ENCODE measurements around the gene FUOM.
A peak's percentile ranks its signal among the peaks of the same experiment; 100 is the strongest.

The FUOM gene, protein sequence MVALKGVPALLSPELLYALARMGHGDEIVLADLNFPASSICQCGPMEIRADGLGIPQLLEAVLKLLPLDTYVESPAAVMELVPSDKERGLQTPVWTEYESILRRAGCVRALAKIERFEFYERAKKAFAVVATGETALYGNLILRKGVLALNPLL
- 4.5 reads per million, percentile 18 among the genes with 10 or more reads in this experiment for total RNA-seq

DNA sequence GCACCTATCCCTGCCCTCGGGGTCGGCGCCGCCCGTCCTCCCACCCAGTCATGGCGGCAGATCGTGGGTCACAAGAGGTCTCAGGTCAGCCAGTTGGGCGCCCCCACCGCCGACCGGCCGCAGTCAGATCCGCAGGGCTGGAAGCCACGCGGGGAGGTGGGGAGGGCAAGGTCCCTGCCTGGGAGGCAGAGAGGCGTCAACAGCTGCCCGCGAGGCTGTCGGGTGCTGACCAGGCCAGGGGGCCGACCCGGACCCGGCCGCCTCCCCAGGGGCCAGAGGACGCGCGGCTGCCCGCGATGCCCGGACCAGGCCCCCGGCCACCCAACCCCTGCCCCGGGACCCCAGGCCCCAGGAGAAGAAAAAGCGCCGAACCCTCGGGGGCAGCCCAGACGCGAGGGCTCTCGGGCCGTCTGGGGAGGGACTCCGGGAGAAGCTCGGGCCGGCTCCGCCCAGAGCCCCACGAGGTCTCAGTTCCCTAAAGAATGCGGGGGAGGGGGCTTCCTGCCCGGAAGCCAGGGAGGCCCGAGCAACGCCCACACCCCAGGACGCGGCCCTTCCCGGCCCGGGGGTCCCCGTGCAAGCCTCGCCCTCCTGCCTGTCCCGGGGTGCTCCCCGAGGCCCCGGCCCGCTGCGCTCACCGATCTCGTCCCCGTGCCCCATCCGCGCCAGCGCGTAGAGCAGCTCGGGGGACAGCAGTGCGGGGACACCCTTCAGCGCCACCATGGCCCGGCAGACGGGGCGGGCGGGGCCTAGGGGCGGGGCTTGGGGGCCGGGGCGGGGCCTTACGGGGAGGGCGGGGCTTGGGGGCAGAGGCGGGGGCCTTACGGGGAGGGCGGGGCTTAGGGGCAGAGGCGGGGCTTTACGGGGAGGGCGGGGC is at the start of gene FUOM:
TSS of gene FUOM (minus strand) at position 735 of the 877 bp plus-strand sequence. CDS start at position 723, 12 bp downstream.
- peak; percentile 59 for DNase-seq

DNA sequence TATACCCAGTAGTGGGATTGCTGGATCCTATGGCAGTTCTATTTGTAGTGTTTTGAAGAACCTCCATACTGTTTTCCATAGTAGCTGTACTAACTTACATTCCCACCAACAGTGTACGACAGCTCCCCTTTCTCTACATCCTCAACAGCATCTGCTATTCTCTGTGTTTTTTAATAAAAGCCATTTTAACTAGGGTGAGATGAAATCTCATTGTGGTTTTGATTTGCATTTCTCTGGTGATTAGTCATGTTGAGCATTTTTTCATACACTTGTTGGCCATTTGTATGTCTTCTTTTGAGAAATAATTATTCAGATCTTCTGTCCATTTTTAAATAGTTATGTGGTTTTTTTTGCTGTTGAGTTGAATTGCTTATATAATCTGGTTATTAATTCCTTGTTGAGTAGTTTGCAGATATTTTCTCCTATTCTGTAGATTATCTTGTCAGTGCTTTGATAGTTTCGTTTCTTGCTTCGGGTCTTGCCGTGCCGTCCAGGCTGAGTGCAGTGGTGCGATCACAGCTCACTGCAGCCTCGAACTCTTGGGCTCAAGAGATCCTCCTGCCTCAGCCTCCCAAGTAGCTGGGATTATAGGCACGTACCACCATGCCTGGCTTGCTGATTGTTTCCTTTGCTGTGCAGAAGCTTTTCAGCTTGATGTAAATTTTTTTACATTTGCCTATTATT is 48.2 kb upstream of the FUOM start:
- DNase-seq: no peak

DNA sequence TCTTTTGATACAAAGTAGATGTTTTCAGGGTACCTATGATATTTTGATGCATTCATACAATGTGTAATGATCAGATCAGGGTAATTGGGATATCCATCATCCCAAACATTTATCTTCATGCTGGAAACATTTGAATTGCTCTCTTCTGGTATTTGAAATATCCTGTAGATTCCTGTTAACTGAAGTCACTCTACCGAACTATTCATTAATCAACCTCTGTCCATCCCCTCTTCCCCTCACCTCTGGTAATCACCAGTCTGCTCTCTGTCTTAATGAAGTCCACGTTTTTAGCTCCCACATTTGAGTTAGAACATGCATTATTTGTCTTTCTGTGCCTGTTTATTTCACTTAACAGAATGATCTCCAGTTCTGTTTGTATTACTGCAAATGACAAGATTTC is 47.5 kb upstream of the FUOM start:
- no peak for DNase-seq

DNA sequence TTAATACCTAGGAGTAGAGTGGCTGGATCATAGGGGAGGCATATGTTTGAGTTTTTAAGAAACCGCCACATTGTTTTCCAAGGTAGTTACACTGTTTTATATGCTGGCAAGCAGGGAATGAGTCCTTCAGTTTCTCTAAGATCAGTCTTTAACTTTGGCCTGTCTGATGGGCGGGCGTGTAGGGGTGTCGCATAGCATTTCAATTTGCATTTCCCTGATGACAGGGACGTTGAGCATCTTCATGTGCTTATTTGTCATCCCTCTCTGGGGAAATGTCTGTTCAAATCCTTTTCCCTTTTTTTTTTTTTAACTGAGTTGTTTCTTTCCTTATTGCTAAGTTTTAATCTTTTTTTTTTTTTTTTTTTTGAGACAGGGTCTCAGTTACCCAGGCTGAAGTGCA is 46.0 kb upstream of the FUOM start:
- no peak for DNase-seq

DNA sequence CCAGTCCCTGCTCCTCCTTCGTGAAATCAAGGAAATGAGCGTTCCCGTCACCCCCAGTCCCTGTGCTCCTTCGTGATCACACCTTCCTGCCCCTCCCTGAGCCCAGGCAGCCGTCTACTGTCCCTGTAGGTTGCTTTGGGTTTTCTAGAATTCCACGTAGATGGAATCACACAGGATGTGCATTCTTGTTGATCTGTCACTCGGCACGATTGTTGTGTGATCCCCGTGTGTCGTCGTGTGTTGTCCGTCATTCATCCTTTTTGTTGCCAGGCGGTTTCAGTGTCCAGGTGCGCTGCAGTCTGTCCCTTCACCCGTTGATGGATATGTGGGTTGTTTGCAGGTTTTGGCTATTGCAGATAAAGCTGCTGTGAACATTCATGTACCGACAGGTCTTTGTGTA is 45.5 kb upstream of the FUOM start:
- no peak for DNase-seq

DNA sequence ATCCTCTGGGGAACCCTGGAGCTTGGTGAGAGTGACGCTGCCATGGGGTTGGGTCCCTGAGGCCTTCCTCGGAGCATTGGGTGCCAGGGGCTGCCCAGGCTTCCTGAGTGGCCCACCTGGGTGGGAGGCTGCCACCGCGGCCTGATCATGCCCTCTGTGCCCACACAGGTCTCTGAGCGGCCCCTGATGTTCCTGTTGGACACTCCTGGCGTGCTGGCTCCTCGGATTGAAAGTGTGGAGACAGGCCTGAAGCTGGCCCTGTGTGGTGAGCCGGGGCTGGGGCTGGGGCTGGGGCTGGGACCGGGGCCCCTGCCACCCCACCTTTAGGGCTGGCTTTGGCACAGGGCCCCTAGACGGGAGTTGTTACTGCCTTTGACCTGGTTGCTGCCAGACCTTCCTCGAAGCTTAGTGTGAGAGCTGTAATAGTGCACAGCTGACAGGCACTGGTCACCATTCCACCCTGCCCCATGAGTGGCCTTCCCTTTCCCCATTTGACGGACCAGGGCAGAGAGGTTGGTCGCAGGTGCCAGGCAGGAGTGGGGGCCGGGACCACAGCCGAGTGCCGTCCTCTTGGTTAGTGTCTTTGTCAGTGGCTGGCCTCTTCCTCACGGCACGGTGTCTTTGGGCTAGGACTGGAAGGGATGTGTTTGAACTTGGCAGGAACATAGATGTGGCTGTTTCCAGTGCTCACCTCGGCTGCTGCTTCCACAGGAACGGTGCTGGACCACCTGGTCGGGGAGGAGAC is 44.3 kb upstream of the FUOM start:
- DNase-seq: no peak

DNA sequence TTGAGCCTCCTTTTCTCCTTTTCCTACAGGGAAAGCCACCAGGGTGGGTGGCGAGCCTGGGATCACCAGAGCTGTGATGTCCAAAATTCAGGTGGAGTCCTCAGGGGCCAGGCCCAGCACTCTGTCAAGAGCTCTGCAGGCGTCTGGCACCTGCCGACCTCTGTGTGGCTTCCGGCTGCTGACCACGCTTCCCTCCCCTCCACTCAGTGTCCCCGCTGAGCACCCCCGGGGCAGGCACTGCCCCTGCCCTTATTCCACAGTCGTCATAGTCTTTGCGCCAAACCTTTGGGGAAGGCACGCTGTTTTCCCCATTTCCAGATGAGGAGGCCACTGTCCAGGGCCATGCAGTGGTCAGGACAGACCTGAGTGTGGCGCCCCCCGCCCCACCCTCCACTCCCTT is 43.7 kb upstream of the FUOM start:
- no peak for DNase-seq

DNA sequence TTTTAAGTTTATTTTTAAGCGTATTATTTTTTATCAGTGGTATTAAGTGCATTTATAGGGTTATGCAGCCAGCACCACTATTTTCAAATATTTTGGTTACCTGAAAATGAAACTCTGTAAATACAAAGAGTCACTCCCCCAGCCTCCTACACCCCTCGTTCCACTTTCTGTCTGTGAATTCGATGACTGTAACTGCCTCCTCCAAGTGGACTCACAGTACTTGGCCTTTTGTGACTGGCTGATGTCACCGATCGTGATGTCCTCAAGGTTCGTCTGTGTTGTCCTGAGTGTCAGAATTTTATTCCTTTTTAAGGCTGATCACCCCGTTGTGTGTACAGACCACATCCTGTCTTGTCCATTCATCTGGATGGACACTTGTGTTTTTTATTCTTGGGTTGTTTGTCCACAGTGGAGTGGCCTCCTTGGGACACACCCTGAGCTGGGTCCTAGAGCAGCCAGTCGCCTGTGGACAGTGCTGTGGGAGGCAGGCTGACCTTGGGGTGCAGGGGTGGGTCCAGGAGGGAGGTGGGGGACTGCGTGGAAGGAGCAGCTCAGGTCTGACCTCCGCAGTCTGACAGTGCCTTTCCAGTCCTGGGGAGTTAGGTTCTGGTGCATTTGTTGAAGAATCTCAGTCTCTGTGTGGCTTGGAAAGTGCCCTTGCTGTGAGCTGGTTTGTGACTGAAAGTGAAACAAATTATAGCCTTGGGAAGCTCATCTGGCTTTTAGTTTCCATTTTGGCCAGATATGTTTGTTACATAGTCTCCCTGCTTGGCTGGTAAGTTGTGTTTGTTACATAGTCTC is 43.0 kb upstream of the FUOM start:
- DNase-seq: no peak

DNA sequence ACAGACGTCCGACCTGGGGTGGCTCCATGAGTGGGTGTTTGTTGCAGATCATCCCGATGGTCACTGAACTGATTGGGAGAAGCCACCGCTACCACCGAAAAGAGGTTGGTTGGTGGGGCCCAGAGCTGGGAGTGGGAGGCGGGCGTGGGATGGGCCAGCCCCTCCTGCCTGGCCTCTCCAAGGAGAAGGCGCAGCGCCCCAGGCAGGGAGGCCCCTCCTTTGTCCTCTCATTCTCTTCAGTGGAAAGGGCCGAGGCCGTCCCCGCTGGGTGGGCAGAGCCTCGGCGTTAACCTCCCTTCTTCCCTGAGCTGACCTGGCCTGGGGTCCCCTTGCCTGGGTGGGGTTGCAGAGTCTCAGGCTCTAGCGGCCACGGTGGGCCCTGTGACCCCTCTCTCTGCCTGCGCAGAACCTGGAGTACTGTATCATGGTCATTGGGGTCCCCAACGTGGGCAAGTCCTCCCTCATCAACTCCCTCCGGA is 41.3 kb upstream of the FUOM start:
- no peak for DNase-seq

DNA sequence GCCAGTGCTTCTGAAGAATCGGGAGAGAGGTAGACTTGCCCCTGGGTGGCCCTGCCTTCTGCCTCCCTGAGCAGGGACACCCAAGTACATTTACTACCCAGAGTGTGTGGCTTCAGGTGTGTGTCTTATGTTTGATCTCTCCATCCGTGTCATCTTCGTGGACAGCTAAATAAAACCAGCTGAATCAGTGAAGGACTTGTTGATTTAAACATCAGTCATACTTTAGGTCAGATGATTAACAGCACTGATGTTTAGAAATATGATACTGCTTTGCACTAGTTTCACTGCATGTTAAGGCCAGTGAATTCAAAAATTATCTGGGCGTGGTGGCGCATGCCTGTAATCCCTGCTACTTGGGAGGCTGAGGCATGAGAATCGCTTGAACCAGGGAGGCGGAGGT is 40.1 kb upstream of the FUOM start:
- DNase-seq: no peak

DNA sequence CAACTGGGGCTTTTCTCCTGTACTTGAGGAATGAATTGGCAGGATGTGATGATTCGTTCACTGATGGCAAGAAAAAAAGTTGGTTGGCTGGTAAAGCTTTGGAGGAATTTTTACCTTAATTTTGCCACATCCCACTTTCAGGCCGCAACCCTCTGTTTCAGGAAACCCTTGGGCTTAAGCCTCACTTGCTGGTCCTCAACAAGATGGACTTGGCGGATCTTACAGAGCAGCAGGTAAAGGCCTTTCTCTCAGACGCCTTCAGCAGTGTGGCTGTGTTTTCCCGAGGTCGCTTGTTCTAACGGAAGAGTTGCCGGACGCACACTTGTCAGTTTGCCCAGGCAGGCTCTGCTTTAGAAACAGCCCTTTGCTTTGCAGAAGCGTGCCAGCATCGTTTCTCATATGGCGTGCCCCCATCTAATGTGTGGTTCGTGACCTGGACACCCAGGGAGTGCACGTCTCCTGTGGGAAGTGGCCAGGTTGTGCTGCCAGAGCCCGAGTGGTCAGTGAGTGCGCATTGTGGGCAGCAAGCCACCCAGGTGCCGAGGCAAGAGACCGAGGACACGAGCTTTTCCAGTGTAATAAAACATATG is 38.3 kb upstream of the FUOM start:
- DNase-seq: no peak

DNA sequence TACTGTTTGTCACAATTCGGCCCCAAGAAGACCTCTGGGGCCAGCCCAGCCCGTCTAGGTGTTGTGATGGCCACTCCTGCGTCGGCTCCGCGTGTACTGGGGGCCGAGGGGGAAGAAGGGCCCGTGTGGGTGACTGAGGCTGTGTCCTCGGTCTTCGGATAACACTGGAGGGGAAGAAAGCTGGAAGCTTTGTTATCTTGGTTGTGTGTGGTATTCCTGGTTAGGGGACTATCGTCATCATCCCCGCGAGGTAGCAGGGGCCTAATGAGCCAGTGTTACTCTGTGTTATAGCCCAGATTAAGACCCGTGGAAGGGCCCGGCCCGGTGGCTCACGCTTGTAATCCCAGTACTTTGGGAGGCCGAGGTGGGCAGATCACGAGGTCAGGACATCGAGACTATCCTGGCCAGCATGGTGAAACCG is 37.0 kb upstream of the FUOM start:
- no peak for DNase-seq

DNA sequence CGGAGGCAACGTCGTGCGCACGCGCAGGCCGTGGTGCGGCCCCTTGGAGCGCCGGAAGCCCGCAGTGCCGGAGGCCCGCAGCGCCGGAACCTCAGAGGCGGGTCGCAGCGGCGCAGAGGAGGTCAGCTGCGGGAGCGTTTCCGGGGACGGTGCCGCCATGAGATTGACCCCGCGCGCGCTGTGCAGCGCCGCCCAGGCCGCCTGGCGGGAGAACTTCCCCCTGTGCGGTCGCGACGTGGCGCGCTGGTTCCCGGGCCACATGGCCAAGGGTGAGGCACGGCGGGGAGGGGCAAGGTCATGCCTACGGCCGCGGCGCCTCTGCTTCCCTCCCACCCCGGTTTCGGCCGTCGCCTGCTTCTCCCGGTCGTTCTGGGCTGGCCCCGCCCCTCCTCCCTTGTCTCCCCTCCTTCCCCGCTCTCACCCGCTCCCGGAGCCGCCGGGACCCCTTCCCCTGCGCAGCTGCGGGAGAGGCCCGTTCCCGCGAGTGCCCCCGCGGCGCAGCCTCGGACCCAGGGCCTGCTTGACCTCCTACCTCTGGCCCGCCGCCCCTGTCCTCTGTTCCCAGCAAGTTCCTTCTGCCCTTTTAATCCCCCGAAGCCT is 36.3 kb upstream of the FUOM start, which contains the start of gene MTG1:
TSS of gene MTG1 (plus strand) at position 94 of the 600 bp plus-strand sequence. CDS start at position 158, 64 bp downstream.
- DNase-seq: peak; percentile 90

DNA sequence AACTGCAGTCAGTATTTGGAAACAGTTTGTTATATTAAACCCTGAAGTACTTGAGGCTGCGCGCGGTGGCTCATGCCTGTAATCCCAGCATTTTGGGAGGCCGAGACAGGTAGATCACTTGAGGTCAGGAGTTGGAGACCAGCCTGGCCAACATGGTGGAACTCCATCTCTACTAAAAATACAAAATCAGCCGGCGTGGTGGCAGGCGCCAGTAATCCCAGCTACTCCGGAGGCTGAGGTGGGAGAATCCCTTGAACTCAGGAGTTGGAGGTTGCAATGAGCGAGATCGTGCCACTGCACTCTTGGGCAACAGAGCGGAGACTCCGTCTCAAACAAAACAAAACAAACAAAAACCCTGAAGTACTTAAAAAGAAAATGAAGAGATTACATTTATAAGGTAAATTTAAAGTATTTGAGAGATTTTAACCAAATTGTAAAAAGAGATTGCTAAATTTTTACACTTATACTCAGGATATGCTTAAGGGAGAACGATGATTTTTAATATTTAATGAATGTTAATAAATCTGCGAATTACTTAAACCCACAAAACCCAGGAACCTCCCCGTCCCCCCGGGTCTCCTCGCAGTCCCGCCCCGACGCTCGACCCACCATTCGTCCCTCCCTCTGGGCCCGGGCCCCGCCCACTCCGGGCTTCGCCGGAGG is 35.7 kb upstream of the FUOM start:
- DNase-seq: no peak

DNA sequence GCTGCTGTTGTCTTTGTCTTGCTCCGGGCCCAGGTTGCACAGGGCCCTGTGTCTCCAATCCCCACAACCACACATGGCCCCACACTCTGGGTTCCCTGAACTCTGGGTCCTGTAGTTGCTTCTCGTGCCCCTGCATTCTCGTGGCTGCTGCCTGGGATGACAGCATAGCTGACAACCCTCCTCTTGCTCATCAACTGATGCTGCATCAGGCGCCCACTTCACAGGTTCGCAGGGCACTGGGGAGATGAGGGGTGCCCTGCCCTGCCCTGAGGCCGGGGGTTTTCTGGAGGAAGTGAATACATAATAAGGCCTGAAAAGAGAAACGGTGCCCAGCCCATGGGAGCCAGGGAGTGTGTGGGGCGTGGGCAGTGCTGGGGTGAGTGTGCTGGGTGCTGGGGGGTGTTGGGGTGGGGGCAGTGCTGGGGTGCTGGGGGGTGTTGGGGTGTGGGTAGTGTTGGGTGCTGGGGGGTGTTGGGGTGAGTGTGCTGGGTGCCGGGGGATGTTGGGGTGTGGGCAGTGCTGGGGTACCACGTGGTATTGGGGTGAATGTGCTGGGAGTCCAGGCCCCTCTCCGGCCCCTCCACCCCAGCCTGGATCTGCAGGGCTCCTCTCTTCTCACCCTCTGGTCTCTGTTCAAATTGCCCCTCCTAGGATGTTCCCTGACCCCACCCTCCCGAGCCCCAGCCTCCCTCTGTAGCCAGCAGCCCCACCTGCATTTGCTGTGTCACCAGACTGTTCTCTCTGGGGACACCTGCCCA is 34.1 kb upstream of the FUOM start:
- no peak for DNase-seq

DNA sequence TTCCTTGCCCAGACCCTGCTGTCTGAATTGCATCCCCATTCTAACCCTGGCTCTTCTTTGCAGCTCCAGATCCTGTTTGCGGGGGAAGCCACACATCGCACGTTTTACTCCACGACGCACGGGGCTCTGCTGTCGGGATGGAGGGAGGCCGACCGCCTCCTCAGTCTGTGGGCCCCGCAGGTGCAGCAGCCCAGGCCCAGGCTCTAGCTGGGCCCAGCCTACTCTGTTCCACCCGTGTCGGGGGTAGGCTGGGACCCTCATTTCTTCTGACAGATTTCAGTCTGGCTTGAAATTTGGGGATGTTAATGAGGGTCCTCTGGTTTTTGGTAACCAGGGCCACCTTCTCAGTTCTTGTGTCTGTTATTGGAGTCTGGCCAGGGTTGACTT is 33.4 kb upstream of the FUOM start:
- no peak for DNase-seq

DNA sequence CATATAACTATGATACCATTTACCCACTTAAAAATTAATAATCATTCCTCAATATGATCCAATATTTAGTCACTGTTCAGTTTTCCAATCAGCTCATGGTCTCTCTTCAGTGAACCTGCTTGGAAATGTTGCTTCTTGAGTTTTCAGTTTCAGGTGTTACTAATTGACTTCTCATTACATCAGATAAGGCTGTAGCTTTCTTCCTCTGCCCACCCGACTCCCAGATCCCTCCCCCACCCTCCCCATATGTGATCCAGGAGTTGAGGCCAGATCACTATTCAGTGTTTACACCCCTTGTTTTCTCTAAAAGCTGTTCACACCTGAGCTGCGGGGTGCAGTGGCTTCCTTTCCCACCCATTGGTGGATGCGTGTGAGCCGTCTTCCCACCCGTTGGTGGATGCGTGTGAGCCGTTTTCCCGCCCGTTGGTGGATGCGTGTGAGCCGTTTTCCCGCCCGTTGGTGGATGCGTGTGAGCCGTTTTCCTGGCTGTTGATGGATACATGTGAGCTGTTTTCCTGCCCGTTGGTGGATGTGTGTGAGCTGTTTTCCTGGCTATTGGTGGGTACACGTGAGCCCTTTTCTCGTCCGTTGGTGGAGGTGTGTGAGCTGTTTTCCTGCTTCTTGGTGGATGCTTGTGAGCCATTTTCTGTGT is 32.9 kb upstream of the FUOM start:
- no peak for DNase-seq

DNA sequence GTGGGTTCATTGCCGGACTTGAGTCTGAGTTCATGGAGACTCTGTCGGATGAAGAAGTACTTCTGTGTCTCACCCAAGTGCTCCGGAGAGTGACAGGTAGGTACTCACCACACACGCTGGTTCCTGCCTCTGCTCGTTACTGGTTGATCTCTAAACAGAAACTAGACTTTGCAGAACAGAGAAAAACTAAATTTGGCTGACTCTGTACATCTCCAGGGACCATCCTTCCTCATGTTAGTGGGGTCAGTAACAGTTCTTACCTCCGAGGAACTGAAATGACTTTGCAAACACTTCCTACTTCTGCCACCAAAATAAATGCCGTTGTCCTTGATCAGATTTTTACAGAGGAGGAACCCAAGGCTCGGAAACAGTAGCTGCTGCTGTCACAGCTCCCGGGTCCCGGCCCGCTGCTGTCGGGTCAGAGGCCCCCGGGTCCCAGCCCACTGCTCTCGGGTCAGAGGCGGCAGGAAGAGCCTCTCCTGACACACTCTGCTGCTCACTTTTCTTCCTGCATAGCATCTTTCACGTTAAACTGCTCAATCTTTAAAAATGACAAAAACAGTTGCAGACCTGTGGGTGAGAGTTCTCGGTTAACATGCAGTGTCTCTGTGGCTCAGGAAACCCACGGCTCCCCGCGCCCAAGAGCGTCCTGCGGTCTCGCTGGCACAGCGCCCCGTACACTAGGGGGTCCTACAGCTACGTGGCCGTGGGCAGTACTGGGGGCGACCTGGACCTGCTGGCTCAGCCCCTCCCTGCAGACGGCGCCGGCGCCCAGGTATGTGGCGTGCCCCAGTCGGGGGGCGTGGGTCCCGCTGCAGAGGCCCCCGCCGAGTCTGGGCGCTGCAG is 31.4 kb upstream of the FUOM start:
- DNase-seq: peak; percentile 17

Data from effector CD4-positive, alpha-beta T cell (primary cell).